ENCODE data around the gene AJUBA.
"Not testable (repeated sequence)": the region's sequence is repeated elsewhere in the genome, so short reads cannot be mapped to it uniquely, and the experiment has no call there.

The AJUBA gene

DNA sequence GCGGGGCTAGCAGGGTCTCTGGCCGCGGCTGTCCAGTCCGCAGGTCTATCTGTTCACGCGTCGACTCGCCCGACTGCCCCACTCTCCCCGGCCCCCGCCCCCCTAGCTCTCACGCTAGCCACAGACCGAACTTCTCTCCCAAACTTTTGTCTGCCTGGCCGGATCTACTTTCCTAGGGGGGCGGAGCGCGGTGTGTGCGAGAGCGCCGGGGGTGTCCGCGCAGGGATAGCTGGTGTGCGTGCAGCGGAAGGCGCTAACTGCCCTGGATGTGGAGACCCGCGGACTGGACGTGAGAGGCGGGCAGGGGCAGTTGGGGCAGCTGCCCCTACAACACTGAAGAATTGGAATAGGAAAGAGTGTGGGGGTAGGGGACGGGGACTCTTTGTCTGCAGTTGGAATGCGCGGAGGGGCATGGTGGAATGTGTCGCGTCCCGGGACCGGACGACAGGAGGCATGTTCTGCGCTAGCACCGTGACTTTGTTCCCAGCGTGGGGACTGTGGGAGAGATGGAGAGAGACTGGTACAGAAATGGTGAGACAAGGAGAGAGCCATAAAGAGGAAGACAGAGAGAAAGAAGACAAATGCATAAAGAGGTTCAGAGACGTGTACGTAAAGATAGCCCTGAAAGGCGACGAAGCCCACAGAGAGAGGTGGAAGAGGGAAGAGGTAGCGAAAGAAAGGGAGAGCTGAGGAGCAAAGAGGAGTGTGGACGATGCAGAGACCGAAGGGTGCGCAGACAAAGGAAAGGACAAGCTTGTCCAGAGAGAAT is at the start of gene AJUBA:
Gene AJUBA (minus strand): TSS at position 75 of the 769 bp plus-strand sequence. CDS start 285 bp downstream, outside the sequence.
- peak; percentile 71 for DNase-seq

DNA sequence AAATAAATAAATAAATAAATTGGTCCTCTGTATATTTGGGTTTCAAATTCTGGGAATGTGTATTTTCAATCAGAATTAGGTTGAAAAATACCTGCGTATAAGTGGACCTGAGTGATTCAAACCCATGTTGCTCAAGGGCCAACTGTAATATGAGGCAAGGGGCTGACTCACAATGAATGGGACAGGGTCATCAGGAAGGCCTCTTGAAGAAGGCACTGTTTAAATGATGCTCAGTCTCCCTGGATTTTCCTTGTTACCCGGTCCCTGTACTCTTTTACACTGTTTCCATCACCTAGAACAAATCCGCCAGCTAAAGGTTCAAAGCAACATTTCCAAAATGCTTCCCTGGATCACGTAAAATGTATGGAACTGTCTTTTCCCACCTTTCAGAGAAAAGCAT is 48.6 kb upstream of the AJUBA start:
- no peak for DNase-seq

DNA sequence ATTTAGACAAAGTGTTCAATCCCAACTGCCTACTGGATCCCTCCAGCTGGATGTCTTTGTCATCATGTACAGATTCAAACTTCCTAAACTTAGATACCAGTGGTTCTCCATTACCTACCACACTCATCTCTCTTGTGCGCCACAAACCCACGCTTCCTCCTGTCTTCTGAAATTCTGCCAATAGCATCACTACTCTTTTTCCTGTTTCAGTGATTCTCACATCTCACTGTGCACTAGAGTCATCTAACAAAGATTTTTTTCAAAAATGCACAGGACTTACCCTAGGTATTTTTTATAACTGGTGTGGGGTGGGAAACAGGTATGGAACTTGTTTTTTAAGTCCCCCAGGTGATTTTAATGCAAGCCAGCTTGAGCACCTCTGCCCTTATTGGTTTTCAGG is 46.4 kb upstream of the AJUBA start:
- DNase-seq: no peak

DNA sequence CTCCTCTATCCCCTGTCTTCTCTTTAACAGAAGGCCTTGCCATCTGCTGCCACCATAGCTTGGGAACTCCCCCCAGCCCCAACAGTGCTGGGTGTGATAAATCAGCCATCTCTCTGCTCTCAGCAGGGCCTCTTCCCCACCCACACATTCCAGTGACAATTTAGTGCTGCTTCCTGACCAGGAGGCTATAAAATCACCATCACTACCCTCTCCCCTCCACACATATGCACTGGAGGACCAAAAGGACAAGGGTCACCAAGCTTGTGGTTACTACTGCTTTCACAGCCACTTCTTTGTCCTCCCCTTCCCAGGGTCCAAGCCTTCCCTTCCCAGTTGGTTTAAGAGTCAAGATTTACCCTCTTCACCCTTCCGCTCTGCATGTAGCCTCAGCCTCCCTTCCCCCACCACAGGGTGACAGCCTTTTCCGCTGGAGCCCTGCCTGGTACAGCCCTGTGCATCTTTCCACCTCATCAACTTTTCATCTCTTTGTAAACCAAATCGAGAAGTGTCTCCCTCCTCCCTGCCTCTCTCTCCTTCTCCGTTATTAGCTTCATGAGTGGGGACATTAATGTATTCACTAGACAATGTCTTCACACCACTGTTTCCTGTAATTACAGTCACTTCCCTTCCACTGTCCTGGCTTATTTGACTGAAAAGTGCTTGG is 42.9 kb upstream of the AJUBA start:
- no peak for DNase-seq

DNA sequence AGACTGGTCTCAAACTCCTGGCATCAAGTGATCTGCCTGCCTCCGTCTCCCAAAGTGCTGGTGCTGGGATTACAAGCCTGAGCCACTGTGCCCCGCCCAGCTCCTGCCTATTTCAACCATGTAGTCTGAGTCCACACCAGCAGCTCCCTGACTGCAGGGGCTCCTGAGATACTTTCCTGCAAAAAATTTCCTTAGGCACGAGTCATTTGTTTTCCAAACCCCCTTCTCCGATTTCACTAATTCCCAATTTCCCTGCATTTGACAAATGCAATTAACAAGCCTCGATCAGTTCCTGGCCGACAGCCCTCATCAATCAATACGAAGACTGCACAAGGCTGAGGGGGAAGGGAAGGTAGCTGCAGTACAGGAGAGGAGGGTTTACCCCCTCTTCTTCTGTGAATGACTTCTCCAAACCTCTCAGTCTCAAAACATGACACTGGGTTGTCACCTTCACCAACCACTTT is 42.3 kb upstream of the AJUBA start:
- no peak for DNase-seq

DNA sequence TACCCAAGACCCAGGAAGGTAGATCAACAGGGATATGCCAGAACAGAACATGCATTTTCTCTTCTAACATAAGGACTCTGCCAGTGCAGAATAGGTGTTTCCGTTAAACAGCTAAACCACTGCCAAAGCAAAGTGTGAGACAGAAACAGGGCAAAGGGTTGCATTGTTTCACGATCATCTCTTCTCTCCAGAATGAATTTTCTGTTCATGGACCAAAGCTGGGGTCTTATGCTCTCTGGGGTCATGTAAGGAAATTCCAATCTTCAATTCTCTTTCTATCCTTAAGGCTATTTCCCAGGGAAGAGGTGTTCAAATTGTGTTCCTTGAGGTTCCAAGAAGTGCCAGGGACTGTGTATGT is 41.4 kb upstream of the AJUBA start:
- no peak for DNase-seq

DNA sequence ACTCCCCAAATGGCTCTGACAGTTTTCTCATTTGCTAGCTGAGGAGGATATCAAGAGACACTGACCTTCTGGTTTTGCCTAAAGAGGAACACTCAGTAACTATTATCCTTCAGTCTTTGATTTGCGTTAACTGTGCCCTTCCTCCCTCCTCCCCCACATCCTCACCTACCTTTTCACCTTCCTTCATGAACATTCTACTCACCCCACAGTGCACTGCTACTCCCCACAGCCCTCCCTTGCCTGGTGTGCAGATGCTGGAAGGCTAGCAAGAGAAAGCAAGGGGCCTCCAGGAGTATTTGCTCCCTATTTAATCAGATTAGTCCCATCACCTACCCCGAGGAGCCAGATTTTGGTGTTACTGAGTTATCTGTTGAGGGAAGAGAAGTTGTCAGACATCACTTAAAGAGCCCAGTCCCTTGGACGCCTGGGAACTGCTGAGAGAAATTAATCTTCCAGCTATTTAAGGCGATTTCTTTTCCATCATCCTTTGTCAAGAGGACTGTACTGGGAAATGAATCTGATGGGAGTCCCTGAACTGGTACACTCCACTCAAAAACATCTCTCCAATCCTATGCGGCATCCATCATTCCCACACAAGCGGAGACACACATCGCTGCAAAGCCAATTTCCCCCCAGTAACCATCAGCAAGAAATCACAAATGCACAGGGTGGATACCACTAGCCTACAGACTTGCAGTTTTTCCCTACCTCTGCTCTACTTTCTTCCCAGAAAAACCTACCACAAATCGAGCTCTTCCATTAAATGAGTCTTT is 40.9 kb upstream of the AJUBA start:
- DNase-seq: no peak

DNA sequence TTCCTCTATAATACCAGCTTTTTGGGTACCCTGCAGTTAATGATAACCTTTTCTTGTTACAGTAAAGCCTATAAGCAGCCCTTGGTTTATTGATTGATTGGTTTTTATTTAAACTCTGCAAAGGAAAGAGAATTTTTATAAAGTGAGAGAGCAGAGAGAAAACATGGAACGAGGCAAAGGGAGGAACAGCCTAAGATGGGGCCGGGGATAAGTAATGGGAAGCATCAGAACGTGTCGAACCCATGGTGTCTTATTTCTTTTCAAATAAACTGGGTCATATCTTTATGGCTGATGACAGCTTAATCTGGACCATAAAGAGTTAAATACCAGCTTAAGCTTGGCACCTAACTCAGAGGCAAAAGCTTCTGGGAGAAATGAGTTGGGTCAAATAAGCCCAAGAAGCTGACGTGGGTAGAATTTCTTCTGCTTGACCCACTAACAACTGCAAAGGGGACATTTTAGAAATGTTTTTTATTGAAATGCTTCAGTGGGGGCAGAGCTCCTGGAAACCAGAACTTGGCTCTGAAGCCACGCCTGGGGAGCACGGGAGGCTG is 39.6 kb upstream of the AJUBA start:
- no peak for DNase-seq

DNA sequence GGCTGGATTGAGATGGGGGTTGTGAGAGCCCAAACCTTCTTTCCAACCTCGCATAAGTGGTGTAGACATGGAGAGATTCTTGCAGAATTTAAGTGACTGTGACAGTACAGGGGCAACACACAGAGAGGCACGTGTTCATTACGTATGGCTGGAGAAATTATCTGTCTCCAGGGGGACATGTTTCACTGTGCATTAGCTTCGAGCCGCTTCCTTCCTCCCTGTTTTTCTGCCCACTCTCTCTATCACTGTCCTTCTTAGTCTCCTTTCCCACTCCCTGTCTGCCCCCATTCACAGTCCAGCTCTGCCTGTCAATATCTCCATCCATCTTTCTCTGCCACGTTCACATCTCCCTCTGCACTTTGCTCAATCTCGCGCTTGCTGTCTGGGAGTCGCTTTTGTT is 39.1 kb upstream of the AJUBA start:
- no peak for DNase-seq

DNA sequence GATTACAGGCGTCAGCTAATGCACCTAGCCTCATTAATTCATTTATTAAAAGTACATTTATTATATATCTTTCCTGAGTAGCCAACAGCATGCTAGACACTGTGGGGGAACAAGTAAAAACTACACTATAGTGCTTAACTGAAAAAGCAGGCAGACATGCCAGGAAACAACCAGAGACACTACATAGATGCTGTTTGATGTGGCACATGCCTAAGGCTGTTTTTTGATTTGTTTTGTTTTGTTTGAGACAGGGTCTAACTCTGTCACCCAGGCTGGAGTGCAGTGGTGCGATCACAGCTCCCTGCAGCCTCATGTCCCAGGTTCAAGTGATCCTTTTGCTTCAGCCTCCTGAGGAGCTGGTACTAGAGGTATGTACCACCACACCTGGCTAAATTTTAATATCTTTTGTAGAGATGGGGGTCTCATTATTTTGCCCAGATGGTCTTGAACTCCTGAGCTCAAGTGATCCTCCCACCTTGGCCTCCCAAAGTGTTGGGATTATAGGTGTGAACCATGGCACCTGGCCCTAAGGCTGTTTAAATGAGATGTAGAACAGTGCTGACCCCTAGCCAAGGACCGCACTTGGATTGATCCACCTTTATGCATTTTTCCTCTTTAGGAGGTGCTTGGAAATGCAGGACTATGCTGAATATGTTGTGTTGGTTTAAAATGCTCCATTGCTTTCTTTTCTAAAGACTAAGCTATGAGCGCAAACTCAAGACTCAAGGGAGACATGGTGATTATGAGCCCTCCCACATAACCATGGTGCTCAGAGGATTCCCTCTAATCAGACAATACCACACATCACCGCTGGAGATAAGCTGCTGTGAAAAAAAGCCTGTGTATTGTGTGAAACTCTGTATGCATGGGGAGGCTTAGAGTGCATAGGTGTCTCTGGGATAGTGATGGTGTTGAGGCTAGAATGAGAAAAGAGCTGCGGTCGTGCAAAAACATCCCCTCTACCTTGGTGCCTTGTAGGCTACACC is 38.1 kb upstream of the AJUBA start:
- DNase-seq: no peak

DNA sequence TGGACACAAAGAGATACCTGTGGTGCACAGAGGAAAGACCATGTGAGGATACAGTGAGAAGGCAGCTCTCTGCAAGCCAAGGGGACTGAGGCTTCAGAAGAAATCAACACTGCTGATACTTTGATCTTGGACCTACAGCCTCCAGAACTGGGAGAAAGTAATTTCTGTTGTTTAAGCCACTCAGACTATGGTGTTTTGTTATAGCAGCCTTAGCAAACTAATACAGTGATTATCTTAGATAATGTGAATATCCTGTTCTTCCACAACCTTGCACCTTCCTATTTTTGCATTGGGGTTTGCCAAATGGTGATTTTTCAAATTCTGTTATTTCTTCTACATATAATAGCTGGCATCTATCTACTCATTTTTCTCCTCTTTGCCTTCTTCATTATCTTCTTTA is 35.8 kb upstream of the AJUBA start:
- DNase-seq: no peak

DNA sequence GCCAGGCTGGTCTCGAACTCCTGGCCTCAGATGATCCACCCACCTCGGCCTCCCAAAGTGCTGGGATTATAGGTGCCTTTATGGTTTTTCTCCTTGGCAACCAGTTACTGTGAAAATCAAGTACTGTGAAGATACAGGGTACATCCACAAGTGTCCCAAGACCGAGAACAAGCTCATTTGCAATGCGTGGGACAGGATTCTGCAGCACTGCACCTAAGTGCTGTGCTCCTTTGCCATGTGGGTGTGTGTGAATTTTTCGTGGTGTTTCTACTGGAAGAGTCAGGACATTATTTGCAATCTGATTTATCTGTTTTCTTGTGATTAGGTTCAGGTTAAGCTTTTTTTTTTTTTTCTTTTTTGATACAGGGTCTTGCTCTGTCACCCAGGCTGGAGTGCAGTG is 34.7 kb upstream of the AJUBA start:
- DNase-seq: no peak

DNA sequence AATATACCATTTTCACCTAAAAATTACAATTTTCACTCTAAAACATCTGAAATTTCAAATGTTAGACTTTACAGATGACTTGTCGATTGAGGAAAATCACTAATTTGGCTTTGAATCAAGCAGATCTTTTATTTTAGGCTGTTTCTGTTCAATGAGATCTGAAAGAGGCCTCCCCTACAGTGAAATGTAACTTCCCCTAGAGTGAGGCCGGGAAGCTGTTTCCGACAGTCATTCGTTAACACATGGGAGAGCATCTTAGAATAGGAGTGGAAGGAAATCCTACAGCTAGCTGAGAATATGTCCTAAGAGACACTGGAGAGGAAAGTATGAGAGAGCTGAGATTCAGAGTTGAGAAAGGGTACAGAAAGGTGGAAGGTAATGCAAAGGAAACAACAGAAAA is 33.3 kb upstream of the AJUBA start:
- no peak for DNase-seq

DNA sequence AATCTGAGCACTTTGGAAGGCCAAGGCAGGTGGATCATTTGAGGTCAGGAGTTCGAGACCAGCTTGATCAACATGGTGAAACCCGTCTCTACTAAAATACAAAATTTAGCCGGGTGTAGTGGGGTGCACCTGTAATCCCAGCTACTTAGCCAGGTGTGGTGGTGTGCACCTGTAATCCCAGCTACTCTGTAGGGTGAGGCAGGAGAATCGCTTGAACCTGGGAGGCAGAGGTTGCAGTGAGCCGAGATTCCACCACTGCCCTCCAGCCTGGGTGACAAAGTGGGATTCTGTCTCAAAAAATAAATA is 31.4 kb upstream of the AJUBA start:
- not testable (repeated sequence) for DNase-seq

DNA sequence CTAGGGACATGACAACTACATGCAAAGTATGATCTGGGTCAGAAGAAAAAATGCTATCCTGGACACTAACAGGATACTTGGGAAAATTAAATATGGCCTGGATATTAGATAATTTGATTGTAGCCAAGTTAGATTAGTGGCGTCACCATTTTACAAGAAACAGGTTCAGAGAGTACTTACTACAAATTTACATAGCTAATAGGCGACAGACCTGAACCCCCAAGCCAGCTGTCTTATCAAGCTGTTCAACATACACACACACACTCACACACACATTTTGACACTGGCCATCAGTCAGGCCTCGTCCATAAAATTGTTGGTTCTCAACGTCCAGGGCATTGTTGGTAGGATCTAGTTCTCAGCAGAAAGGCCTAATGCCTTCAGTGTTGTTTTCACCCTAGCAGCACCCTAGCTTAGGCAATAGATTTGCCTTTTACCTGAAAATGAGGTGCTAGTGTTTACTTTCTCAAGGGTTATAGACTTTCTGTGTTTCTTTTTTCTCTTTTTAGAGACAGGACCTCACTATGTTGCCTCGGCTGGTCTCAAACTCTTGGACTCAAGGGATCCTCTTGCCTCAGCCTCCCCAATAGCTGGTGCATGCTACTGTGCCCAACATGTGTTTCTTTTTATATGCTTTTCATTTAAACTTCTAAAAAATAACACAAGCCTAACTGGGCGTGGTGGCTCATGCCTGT is 30.9 kb upstream of the AJUBA start:
- no peak for DNase-seq

DNA sequence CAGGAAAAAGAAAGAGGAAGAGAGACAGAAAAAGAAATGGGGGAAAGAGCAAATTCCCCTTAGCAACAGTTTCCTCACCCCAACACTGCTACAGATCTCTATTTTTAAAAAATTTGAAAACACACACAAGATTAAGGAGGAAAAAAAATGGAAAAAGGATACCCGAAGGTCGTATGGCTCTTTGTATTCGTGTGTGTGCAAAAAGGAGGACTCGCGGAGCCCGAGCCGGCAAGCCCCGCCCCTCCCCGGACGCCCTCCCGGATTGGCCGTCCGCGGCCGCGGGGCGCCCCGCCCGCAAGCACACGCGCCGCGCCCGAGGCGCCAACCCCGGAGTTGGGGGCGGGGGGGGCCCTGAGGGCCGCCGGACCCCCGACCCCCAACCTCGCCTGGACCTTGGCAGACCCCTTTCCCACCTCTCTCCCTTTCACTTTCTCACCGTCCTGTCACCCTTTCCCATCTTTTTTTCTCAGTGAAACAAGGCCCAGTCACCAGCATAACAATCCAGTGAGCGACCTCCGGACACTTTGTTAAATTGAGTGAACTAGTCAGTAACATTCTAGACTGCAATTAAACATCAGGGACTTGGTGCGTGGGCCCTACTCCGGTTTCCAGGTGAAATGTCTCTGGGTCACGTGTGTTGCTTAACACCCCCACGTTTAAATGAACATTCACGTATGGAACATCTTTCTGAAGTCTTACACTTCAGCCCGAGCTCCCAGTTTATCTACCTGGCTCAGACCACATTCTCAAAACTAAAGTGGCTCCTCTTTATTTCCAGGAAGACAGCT is 27.8 kb upstream of the AJUBA start, which contains the start of gene C14orf93:
Gene C14orf93 (minus strand): TSS at position 205 of the 788 bp plus-strand sequence. CDS start 11,120 bp downstream, outside the sequence.
- peak; percentile 76 for DNase-seq

DNA sequence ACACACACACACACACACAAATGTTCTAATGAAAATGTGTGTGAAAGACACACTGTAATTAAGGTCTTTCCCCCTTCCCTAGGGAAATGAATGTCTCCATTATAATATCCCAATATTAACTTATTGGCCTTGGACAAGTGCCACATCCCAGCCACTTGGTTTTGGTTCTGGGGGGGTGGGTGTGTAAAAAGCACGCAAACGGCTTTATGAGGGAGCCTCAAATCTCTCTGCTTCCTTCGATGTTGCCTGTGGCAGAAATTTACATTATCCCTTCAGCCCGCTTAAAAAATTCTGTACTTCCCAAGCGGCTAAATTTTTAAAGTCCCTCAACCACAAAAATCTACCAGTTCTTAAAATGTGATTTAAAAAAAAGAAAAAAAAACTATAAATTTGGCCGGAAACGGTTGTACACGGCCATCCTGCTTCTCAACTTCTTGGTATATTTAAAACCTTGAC is 27.2 kb upstream of the AJUBA start:
- DNase-seq: no peak

DNA sequence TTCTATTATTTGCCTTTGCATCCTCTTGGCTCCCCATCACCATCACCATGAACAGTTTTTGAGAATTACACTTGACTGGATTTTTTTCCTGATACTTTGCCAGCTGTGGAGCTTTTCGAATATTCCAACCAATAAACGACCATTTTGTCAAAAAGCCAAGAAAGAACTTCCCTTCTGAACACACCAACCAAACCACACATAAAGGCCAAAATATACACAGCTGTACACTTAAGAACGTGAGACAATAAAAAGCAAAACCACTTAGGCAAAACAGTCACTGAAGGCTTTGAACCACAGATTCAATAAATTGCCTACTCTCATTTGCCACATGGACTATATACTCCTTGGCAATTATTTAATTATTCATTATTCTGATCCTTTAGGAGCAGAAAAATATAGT is 26.5 kb upstream of the AJUBA start:
- no peak for DNase-seq

DNA sequence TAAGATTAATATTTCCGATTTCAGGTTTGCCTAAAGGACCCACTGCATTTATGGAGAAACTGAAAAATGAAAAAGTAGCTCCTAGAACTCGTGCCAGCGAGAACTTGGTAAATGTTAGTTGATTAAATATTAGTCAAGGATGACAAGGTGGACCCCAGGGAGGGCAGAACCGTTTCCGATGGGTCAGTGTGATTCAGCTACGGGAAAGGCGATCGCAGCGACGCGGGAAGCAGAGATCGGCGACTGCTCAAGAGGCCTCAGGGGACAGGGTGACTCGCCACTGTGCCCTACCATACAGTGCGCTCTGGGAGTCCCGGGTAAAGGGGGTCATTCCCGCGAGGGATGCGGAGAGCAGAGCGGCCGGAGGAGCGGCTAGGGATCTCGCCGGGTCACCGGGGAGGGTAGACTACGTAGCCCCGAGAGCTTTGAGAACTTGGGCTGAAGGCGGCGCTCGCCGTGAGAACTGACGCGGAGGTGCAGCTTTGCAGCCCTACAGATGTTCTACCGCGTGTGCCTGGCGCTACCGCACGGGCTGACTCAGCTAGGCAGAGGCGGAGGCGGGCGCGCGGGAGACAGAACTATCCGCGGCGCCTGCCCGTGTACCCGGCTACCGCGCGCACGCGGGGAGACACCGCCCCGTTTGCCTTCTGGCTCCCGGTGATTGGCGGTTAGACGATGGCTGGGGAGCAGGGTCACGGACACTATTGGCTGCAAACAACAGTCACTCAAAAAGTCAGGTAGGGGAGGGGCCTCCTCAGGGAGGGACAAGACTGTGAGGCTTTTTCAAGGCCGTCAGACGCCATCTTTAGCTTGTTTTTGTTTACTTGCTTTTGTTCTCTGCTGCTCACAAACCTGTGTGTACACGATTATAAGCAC is 24.4 kb upstream of the AJUBA start:
- peak; percentile 97 for DNase-seq

DNA sequence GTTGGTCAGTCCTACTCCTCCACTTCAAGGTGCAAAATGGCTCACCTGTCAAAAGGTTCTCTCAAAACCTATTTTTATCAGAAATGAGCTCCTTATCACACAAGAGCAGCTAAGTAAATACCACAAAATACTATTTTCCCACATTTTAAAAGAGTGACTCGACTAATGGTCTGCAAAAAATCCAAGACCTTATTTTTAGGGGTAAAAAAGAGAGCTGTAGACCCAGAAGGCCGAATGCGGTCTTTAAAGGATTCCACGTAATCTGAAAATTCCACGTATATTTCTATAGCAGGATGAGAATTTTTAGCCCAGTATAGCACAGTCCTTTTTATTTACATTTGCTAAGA is 23.8 kb upstream of the AJUBA start:
- no peak for DNase-seq
